NT2/D1 (cell line): Measurements from ENCODE around the gene AK9.

Experiments used
- SUZ12 ChIP-seq: IDR thresholded peaks from 2 replicates; pipeline ENCODE4 v1.6.1; 2011; ENCODE audit not compliant: insufficient read length, insufficient read depth; ENCODE audit errors: extremely low read depth
- YY1 ChIP-seq: IDR thresholded peaks from 2 replicates; pipeline ENCODE4 v1.6.1; 2011; ENCODE audit not compliant: insufficient read length, insufficient read depth

DNA sequence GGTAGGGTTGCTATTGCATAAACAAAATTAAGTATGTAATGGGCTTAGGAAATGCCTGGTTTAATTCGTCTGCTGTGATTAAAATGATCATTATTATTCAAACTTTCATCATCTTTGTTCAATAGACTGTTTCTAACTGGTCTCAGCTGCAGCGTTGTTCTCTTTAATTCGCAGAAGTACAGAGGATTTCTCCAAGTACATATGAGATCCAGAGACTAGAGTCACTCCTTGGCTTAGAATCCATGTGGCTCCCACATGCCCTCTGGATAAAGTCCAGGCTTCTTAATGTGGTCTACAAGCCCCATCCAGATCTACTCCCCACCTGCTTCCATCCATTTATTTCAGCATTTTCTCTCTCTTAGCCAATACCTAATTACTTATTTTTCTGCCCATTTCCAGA, 206.9 kb downstream of the AK9 start:
- TF ChIP-seq SUZ12 (no peak), YY1 (no peak)
